HG03460 (cell line): ENCODE data around the gene KRT40.

Experiments used
- ATAC-seq: cut with Tn5 transposase; IDR thresholded peaks from one replicate; pipeline ENCODE4 v1.9.1; 2021; ENCODE audit not compliant: unreplicated experiment

KRT40 gene

DNA sequence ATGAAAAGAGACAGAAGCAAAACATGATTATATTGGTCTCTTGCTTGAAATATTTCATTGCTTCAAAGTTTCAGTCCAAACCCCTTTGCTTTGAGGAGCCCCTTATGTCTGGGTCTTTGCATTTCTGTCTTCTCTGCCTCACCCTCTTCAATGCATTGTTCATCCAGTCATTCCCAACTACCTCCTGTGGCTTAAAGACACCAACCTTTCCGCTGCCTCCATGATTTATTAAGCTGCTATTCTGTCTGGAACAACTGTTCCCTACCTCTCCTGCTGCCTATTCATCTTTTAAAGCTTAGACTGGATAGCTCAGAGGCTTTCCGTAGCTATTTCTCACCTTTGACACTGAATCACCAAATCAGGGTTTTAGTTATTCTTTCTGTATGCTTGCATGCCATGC lies 13.2 kb upstream of the KRT40 start:
- no peak for ATAC-seq

DNA sequence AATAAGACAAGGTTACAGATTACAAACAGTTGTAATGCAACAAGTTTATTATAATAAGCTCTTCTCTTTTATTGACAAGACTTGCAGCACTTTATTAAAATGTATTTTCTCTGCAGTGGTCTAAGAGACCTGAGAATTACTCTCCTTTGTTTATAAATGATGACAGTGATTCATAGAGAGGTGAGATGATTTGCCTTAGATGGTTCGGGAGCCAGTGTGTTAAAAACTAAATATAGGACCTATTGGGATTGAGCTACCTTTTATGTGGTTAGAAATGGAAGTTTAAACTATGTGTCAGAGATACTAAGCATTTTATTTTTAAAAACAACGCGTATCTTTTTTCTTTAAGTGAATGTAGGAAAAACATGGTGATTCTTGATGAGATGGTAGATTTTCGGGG lies 12.7 kb upstream of the KRT40 start:
- ATAC-seq = no peak

DNA sequence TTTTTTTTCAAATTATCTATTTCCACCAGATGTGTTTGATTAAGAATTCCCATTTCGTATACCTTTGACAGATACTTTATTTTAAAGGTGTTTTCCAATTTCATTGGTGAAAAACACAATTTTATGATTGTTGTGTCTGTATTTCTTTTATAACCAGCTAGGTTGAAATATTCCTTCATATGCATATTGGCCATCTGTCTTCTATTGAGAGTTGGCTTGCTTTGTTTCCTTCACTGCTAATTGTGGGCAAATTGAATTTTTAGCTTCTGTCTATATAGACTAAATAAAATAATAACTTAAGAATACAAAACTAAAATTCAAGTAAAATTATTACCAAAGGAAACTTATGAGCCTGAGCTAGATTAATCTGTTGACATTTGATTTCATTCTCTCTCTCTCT lies 11.0 kb upstream of the KRT40 start:
- ATAC-seq = no peak

DNA sequence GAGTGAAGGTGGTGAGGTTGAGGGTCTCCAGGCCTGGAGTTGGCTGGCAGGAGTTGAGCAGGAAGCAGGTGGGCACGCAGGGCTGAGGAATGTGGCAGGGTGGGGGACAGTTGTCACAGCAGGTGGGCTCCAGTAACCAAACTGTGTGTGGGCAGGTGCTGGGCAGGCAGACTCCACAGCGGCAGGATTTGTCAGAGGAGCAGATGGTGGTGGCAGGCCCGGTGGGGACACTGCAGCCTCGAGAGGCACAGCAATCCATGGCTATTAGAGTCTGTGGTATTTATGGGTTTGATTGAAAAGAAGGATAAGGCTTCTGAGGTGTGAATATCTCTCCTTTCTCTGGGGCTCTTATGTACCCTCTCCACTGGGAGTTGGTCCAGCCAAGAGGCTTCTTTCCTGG lies 9.7 kb upstream of the KRT40 start, which contains the start of gene KRTAP3-3:
KRTAP3-3 (minus strand) TSS at position 326 of the 400 bp plus-strand sequence; CDS start at position 259, 67 bp downstream.
- no peak for ATAC-seq

DNA sequence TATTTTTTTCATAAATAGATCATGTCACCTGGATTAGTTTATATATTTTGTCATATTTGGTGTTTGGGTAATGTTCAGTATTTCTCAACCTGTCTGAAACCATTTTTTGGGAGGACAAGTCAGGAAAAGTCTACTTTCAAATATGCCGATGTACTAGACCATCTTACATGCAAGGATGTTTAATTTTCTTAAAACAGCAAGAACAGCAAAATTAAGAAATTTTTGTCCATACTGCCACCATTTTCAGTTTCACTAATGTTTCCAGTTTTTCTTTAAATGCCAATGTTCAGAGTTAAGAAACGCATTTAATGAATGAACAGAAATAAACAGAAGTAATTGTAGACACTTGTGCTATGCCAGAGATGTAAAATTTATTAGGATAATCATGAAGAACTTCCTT lies 9.0 kb upstream of the KRT40 start:
- ATAC-seq = no peak

DNA sequence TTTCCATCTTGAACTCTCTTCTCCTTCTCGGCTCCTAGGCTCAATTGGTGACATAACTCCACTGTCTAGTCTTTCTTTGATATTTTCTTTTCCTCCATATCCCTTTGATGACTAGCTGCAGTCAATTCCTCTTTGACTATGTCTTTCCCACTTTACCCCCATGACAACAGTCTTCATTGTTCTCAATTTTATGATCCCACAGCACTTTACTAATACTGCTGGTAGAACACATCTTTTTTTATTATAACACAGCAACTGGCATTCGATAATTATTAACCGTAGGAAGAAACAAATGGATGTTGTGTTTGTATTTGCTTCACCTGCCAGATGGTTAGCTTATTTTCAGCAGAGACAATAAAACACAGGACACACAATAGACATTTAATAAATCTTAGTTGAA lies 8.5 kb upstream of the KRT40 start:
- ATAC-seq = no peak

DNA sequence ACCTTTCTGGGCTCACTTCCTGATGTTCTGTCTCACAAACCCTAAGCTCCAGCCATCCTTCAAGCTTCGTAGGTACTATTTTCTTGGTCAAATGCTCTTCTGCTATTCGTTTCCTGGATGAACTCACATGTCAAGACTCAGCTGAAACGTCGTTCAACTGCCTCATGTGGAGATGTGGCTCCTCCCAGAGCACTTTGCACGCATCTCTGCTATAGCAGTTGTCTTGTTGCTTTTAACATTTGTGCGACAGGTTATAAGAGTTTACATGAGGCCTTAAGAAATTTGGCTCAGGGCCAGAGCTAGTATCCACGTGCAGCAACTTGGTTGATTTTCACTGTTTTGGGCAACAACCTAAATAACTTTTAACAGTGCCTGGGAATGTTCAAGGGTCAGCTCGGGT lies 2.8 kb upstream of the KRT40 start:
- ATAC-seq = no peak

DNA sequence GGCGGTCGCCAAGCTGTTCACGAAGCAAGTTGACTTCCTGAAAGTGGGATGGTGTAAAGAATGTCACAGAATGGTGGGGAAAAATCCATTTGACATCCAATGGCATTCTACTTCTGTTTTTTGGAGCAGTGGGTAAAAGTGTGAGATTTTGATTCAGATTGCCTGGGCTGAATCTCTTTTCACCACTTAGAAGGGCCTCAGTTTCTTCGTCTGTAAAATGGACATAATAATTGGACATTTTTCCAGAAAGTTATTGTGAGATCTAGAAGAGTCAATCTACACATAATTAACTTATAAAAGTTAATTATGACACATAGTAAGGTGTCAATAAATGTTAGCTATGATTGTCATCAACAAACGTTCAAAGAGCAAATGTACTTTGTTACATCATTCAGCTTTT lies 3.0 kb downstream of the KRT40 start:
- no peak for ATAC-seq

DNA sequence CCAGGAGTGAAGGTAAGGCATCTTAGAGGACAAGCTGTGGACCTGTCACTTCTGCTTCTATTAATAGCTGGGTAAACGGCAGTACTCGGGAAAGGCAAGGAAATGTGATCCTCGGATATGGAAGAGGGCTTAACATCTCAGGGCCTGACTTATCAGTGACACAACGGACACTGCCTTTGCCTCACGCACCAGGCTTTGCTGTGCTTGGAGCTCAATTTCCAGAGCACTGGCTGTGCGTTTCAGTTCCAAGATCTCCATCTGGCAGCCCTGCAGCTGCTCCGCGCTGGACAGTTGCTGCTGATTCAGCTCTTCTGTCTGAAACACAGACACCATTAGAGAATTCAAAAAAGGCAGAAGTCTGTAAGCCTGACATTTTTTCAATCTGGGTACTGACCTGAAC lies 3.5 kb downstream of the KRT40 start:
- ATAC-seq = no peak

DNA sequence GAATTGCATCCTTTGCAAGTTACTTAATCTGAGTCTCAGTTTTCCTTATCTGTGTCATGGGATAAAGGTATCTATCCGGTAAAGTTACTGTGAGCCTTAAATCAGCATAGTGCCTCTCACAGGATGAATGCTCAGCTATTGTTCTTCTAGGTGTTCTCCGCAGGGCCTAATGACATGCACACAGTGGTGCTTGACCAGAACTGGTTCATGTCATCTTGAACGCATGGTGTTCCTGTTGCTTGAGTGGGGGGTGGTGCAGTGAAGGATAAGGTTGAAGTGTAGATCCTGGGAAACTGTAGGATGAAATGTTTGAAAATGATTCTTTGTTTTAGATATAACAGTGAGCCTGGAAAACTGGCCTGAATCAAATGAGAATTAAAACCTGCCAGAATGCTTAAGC lies 4.0 kb downstream of the KRT40 start:
- no peak for ATAC-seq

DNA sequence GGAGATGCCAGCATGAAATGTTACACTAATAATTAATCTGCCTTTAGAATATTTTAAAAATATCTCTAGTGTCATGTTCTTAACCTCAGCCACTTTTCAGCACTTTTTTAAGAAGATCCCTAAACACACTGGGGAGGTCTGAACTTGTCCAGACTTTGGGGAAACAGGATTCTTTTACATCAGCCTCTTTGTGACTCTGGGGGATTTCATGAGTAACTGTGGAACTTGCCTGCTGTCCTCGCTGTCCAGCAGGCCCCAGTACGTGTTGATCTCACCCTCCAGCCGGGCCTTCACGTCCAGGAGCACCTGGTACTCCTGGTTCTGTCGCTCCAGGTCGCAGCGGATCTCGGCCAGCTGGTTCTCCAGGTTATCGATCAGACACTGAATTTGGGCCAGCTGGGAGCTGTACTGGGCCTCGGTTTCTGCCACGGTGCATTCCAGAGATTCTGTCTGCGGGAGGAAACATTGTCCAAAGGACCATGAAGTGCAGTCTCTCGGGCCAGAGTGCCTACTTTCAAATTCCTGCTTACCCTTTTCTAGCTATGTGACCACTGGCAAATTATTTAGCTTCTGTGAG lies 5.5 kb downstream of the KRT40 start:
- ATAC-seq = no peak

DNA sequence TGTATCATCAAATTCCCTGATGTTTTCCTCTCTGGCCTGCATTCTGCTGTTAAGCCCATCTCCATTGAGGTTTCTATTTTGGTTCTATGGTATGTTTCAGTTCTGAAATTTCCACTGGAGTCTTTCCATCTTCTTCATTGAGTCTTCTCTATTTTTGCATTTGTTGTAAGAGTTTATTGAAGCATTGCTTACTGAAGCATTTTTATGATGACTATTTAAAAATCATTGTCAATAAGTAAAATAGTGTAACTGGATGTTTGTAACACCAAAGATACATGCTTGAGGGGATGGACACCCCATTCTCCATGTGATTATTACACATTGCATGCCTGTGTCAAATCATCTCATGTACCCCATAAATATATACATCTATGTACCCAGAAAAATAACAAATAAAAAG lies 8.6 kb downstream of the KRT40 start:
- no peak for ATAC-seq

DNA sequence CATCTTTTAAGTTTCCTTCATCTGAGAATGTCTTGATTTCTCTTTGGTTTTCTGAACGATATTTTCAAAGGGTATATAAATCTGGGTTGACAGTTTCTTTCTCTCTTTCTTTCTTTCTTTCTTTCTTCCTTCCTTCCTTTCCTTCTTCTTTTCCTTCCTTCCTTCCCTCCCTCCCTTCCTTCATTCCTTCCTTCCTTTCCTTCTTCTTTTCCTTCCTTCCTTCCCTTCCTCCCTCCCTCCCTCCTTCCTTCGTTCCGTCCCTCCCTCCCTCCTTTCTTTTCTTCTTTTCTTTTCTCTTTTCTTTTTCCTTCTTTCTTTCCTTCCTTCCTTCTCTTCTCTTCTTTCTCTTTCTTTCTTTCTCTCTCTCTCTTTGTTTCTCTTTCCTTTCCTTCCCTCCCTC lies 9.8 kb downstream of the KRT40 start:
- ATAC-seq = no peak

DNA sequence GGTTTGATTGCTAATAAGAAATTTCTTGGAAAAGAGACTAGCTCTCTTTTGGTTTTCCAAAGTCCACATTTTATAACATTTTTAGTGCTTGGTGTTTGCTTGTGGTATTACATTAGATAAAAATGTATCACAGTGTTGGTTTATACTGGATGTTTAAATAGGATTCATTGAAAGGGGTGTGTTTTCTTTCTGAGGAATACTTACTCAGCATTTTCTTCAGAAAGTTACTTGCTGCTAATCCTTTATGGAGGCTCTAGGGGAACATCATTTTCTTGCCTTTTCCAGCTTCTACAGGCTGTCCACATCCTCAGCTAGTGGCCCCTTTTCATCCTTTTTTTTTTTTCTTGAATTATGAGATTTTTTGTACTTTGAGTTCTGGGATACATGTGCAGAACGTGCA lies 16.5 kb downstream of the KRT40 start:
- no peak for ATAC-seq

DNA sequence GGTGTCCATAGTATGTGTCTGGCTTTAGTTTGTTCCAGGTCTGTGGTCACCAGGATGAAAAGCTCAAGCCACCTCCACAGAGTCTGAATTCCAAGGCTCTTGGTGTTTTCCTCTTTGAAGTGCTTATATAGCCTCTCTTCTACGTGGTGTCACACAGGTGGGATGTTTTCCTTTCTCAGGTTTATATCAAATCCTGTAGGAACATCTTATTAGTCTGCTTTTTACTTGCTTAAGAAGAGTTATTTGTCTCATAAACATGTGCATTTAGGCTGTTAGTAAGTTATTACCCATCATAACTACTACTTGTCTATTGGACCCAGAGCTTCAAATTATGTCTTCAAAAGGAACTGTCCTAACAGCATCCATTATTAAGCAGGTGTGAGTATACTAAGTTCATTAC lies 17.3 kb downstream of the KRT40 start, which contains the start of gene KRT39:
KRT39 (minus strand) TSS at position 101 of the 400 bp plus-strand sequence; CDS start at position 9, 92 bp downstream.
- no peak for ATAC-seq

DNA sequence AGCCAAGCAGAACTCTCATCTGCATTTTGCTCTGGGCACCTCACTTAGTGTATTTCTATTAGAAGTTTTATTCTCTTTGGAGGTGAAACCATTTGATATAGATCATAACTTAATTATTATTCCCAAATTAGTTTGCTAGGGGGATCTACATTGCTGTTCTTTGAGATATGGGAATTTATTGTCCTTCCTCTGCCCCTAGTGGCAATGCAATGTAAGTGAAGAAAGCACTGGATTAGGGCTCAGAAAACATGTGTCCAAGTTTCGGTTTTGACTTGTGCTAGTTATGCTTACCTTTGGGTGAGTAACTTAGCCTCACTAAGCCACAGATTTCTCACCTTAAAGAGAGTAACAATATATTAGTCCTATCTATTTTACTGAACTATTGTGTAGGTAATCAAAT lies 20.3 kb downstream of the KRT40 start:
- ATAC-seq = no peak

DNA sequence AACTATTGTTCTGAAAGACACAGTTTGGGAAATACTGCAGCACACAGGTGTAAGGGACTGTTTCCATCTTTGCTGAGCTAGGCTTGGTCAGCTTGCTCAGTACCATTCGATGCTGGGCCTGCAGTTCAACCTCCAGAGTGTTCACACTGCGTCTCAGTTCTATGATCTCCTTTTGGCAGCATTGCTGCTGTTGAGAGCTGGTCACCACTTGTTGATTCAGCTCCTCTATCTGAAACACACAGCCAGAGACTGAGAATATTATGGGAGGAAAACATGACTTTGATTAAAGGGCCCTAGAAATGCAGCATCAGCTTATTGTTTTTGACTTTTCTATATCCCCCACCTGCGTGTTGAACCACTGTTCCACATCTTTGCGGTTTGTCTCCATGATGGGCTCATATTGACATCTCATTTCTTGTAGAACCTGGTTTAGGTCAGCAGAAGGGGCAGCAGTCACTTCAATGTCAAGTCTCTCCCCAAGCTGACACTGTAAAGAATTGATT lies 22.0 kb downstream of the KRT40 start:
- ATAC-seq = no peak

DNA sequence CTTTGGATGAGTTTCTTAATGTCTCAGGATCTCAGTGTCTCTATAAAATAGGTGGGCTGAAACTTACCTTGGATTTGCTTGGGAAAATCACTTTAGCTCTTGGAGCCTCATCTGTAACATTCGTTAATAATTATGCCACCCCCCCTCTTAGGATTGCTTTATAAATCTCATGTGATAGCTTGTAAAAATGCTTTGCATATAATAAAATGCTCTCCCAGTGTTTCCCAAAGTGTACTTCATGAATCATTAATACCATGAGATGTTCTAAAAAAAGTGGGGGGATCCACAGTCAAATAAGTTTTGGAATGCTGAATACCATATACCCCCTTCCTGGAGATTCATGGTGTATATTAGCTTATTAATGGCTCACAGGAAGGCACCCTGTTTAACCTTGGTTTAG lies 22.5 kb downstream of the KRT40 start:
- ATAC-seq = no peak

DNA sequence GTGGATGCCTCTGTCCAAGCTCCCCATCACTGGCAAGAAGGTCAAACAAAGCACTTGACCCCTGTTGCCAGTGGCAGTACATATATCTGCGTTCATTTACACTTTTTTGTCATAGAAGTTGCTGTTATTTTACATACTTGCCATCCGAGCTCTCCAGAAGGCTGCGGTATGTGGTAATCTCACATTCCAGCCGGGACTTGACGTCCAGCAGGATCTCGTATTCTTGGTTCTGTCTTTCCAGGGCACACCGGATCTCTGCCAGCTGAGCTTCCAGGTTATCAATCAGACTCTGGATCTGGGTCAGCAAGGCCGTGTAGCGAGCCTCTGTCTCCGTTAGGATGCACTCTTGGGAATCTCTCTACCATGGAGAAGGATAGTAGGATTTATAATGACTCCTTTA lies 24.0 kb downstream of the KRT40 start:
- ATAC-seq = no peak

DNA sequence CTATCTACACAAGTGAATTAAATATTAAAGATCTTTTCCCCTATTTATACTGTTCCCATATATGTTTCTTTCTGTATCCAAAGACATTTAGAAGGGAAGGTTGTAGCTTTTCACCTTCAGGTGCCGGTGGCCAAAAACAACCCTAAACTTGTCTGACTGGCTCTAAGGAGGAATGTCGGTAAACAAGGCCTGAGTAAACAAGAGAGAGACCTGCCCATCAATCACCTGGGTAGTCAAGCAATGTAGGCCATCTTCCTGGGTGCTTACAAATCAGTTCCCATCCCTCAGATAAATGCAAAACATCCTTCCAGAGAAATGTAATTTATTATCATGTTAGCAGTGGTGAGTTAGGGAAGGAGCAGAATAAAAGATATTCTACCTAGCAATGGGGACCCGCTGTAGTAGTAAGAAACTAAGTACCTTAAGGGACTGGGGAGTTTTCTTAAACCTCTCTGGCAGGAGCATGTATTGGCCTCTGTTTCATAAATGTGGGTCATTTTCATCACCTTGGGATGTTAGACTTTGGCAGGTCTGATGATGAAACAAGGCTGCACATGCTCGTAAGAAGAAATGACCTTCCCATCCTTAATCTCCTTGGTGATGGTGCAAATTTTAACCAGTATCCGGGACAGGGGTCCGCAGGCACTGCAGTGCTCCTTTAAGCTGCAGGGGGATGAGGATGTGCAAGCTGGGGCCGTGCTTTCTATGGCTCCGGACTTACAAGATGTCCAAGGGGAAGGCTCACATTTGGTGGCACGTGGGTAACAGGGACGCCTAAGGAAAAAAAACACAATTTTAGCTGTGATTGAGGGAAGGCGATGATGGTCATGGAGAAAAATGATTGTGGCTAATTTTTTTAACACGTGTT lies 25.8 kb downstream of the KRT40 start:
- ATAC-seq = no peak

DNA sequence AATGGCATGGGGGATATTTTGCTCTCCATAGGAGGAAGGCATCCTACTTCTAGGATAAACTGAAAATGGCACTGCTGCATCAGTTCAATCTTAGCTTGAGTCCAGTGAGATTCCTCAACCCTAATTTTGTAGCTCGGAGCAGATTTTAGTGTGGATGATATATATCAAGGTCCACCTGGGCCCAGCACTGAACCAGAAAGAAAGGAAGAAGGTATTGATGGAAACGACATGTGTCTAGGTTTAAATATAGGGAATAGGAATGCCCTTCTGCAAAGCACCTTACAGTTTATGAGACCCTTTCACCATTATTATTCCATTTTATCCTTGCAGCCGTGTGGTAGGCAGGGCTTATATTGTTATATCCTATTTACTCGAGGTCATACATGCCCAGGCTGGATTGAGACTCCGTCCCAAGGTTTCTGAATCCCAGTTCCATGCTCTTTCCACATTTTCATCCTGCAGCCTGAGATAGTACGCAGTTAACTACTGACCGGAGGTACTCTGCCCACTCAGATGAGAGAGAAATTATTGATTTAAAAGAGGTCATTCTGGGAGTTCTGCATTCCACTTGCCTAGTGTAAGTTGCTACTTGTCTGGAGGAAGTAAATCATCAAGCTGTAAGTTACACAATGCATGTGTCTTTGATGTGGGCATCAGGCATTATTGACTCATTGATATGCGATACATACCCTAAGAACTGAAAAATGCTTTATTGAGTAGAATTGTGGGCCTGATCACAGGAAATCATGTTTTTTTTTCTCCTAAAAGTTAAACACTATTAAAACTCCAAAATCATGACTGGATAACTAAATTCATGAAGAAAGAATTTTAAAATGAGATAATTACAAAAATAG lies 27.5 kb downstream of the KRT40 start:
- ATAC-seq = no peak
